HEK293 (cell line): ENCODE results near the gene SULT2B1.

ENCODE experiments used
- HIC1 ChIP-seq: fragments of 450-650 bp; formaldehyde crosslinking; IDR thresholded peaks from 2 replicates; pipeline ENCODE4 v1.5.1; 2016; ENCODE audit warnings: missing biosample characterization, missing genetic modification characterization
- HOXC10 ChIP-seq: sonication (generic); formaldehyde crosslinking; IDR thresholded peaks from 2 replicates; pipeline ENCODE4 v1.8.1; 2023; ENCODE audit warnings: mild to moderate bottlenecking, missing genetic modification reagents
- HOXD13 ChIP-seq: sonication (generic); formaldehyde crosslinking; IDR thresholded peaks from 2 replicates; pipeline ENCODE4 v1.8.0; 2022; ENCODE audit warnings: missing genetic modification reagents, borderline replicate concordance
- KLF17 ChIP-seq: fragments of 450-650 bp; formaldehyde crosslinking; IDR thresholded peaks from 2 replicates; pipeline ENCODE4 v1.5.1; 2016; ENCODE audit warnings: missing biosample characterization, missing genetic modification characterization
- MZF1 ChIP-seq: fragments of 450-650 bp; formaldehyde crosslinking; IDR thresholded peaks from 2 replicates; pipeline ENCODE4 v1.5.1; 2017; ENCODE audit warnings: missing biosample characterization, missing genetic modification characterization, borderline replicate concordance
- PRDM10 ChIP-seq: fragments of 450-650 bp; formaldehyde crosslinking; IDR thresholded peaks from 2 replicates; pipeline ENCODE4 v1.5.1; 2016; ENCODE audit warnings: missing biosample characterization, missing genetic modification characterization
- TCF7L2 ChIP-seq: IDR thresholded peaks from 2 replicates; pipeline ENCODE4 v1.6.1; 2011; ENCODE audit warnings: low read depth, mild to moderate bottlenecking, inconsistent platforms, low read length, moderate library complexity, borderline replicate concordance
- WT1 ChIP-seq: fragments of 450-650 bp; formaldehyde crosslinking; IDR thresholded peaks from 2 replicates; pipeline ENCODE4 v1.5.1; 2016; ENCODE audit warnings: missing biosample characterization, missing genetic modification characterization
- ZFP41 ChIP-seq: fragments of 450-650 bp; formaldehyde crosslinking; IDR thresholded peaks from 2 replicates; pipeline ENCODE4 v1.5.1; 2016; ENCODE audit warnings: missing biosample characterization, missing genetic modification characterization, borderline replicate concordance
- ZNF16 ChIP-seq: fragments of 450-650 bp; formaldehyde crosslinking; IDR thresholded peaks from 2 replicates; pipeline ENCODE4 v1.5.1; 2016; ENCODE audit warnings: low read depth, missing biosample characterization, missing genetic modification characterization
- ZNF18 ChIP-seq: fragments of 450-650 bp; formaldehyde crosslinking; IDR thresholded peaks from 2 replicates; pipeline ENCODE4 v1.5.1; 2016; ENCODE audit warnings: missing biosample characterization, missing genetic modification characterization
- ZNF223 ChIP-seq: fragments of 450-650 bp; formaldehyde crosslinking; IDR thresholded peaks from 2 replicates; pipeline ENCODE4 v1.5.1; 2016; ENCODE audit warnings: missing biosample characterization, missing genetic modification characterization
- ZNF248 ChIP-seq: fragments of 450-650 bp; formaldehyde crosslinking; IDR thresholded peaks from 2 replicates; pipeline ENCODE4 v1.5.1; 2017; ENCODE audit warnings: missing biosample characterization, missing genetic modification characterization
- ZNF362 ChIP-seq: fragments of 450-650 bp; formaldehyde crosslinking; IDR thresholded peaks from 2 replicates; pipeline ENCODE4 v1.5.1; 2016; ENCODE audit warnings: missing biosample characterization, missing genetic modification characterization
- ZNF391 ChIP-seq: fragments of 450-650 bp; formaldehyde crosslinking; IDR thresholded peaks from 2 replicates; pipeline ENCODE4 v1.5.1; 2016; ENCODE audit warnings: low read depth, missing biosample characterization, missing genetic modification characterization, borderline replicate concordance
- ZNF501 ChIP-seq: fragments of 450-650 bp; formaldehyde crosslinking; IDR thresholded peaks from 2 replicates; pipeline ENCODE4 v1.5.1; 2016; ENCODE audit warnings: missing biosample characterization, missing genetic modification characterization
- ZNF561 ChIP-seq: fragments of 450-650 bp; IDR thresholded peaks from 2 replicates; pipeline ENCODE4 v1.5.1; 2018; ENCODE audit warnings: missing biosample characterization, missing genetic modification characterization, borderline replicate concordance
- ZNF670 ChIP-seq: fragments of 450-650 bp; formaldehyde crosslinking; IDR thresholded peaks from 2 replicates; pipeline ENCODE4 v1.5.1; 2016; ENCODE audit warnings: missing biosample characterization, missing genetic modification characterization, low read depth
- ZNF768 ChIP-seq: fragments of 450-650 bp; formaldehyde crosslinking; IDR thresholded peaks from 2 replicates; pipeline ENCODE4 v1.5.1; 2018; ENCODE audit warnings: missing biosample characterization, mild to moderate bottlenecking, missing genetic modification characterization
- ZNF792 ChIP-seq: fragments of 450-650 bp; formaldehyde crosslinking; IDR thresholded peaks from 2 replicates; pipeline ENCODE4 v1.5.1; 2016; ENCODE audit warnings: missing biosample characterization, missing genetic modification characterization
- ZSCAN16 ChIP-seq: fragments of 450-650 bp; formaldehyde crosslinking; IDR thresholded peaks from 2 replicates; pipeline ENCODE4 v1.5.1; 2016; ENCODE audit warnings: missing biosample characterization, missing genetic modification characterization
- ZSCAN30 ChIP-seq: fragments of 450-650 bp; IDR thresholded peaks from 2 replicates; pipeline ENCODE4 v1.5.1; 2018; ENCODE audit warnings: missing biosample characterization, mild to moderate bottlenecking, missing genetic modification characterization, moderate library complexity

Gene SULT2B1

GRCh38 chr19:48646001-48646721, 94.2 kb downstream of the SULT2B1 start, which contains the start of gene CA11 (continued):
- TF ChIP-seq PRDM10 (tag by site-specific recombination) (peak; percentile 98), ZSCAN16 (tag by site-specific recombination) (no peak), ZNF792 (tag by site-specific recombination) (no peak; the same call in 1 of the 2 replicates), ZNF18 (no peak), KLF17 (no peak; the same call in none of the 2 replicates), ZFP41 (tag by site-specific recombination) (no peak), MZF1 (tag by site-specific recombination) (no peak), ZNF768 (tag by site-specific recombination) (no peak), WT1 (tag by site-specific recombination) (peak; percentile 75), HOXC10 (CRISPR knock-in tag) (no peak), ZNF223 (no peak), ZSCAN30 (tag by site-specific recombination) (0 out of 2 replicates have a peak, but pooled peaks have one; percentile 61), ZNF391 (tag by site-specific recombination) (no peak; the same call in 1 of the 2 replicates), TCF7L2 (no peak), ZNF248 (tag by site-specific recombination) (no peak), ZNF670 (tag by site-specific recombination) (no peak), ZNF362 (tag by site-specific recombination) (no peak), ZNF561 (tag by site-specific recombination) (peak; percentile 88; the same call in 1 of the 2 replicates), ZNF501 (tag by site-specific recombination) (peak; percentile 72; the same call in 1 of the 2 replicates), HIC1 (tag by site-specific recombination) (no peak), HOXD13 (CRISPR knock-in tag) (no peak), ZNF16 (tag by site-specific recombination) (peak; percentile 46; the same call in 1 of the 2 replicates)
- TF ChIP-seq, all 188 proteins: peak for 62
